T-helper 1 cell (primary cell): ENCODE data around the gene NKIRAS2.

Source experiments
- DNase-seq, 5 donors: peaks; one replicate each; pipeline ENCODE4 v3.0.0-alpha.2; 2012 to 2020

NKIRAS2 gene

DNA sequence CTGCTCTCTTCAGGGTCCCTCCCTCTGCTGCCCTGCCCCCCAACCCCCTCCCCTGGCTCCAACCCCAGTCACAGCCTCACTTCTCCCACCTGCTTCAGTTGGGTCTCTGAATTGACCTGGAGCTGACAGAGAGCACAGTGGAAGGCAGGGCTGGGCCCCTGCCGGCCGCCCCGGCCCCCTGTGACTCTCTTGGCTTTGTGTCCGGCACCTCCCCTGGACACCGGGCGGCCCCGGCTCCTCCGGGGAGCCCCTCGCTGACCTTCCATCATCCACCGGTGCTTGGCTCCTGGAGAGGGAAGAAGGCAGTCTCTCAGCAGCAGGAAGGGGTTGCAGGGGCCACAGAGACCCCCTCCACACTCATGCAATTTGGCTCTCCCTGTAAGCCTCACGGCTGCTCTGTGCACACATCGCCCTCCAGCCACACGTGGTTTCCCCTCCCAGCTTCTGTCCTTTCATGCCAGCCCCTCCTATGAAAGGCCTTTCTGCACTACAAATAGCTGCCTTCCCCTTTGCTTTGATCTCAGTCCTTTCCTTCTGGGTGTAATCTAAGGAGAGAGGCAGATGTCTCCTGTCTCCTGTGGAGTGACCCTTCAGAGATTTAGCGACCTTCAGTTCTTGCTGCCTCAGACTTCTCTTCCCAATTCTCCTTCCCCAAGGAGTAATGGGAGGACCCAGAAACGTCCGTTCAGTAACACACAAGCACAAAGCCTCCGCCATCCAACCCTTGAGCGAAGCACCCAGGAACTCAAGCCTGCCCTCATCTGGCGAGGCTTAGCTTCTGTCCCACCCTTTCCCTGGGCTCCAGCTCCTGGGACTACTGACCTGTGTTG, 8.3 kb downstream of the NKIRAS2 start:
- DNase-seq = no peak

DNA sequence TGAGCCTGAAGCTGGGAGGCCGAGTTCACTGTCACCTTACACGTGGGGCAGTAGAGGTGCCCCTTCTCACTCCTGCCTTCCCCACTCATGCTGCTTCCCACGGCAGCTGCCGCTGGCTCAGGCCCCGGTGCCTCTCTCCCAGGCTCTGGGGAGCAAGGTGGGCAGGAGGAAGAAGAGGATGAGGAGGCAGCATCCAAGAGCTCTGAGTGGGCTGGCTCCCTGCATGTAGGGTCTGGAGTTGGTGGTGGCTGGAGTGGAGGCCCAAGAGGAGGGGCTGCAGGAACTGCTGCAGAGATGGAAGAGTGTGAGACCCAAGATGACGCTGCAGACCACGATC, 8.9 kb downstream of the NKIRAS2 start:
- no peak for DNase-seq

DNA sequence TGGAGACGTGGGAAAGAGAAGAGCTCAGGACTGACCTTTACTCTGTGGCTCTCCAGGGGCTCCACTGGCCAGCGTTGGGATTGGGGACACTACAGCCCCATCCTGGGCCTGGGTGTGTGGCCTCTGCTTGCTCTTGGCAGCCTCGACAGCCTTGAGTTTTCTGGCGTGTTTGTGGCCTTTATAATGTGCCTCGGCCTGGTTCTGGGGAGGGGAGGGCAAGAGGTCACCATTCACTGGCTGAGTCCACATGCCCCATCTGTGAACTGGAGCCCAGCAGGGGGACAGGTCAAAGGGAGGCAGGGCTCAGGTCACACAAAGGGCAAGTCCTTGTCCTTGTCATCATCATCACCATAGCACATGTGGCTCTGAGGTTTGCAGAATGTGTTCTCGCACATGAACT, 11.7 kb downstream of the NKIRAS2 start:
- DNase-seq = no peak

DNA sequence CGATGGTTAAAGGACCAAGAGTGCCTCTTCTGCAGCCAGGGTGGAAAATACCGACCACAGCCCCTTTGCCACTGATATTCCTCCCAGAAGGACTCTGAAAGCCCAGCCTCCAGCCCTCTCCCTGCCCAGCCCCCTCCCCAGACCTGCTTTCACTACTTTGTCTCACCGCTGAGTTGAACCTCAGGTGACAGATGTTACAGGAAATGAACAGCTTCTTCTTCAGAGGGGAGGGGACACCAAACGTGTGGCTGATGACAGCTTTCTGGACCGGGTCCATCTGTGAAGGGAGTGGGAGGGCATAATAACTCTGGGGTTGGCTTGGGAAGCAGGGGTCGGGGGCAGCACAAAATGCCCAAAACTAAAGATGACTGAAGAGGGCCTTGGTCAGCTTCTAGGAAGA, 14.2 kb downstream of the NKIRAS2 start:
- no peak for DNase-seq

DNA sequence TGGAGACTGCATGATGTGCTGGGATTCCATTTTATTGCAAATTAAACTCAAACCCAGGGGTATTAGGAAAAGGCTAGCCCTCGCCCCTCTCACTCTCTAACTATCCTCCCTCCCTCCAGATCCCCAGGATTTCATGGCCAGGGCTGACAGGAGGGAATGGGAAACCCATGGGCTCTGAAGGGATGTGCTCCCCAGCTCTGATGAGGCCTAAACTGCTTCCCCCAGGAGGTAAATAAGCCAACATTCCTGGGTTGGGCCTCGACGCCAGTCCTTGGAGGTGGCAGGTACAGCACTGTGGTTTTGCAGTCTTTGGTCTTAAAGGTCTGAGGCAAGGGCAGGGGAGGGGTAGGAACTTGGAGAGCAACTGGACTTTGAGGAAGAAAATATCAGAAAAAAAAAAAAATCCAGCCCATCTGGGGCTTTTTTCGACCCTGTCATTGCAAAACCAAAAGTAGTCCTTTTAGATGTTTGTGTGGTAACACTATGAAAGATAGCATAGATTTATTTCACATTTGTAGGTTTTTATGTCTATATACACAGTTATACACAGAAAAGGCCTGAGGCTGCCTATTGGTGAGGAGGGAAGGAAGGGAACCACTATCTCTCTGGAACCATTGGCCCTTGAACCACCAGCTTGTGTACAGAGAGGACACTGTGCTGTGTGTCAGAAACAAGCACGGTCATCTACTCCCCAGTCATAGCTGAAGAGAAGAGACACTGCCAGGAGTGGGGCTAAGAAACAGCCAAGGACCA, 18.5 kb downstream of the NKIRAS2 start:
- no peak for DNase-seq

DNA sequence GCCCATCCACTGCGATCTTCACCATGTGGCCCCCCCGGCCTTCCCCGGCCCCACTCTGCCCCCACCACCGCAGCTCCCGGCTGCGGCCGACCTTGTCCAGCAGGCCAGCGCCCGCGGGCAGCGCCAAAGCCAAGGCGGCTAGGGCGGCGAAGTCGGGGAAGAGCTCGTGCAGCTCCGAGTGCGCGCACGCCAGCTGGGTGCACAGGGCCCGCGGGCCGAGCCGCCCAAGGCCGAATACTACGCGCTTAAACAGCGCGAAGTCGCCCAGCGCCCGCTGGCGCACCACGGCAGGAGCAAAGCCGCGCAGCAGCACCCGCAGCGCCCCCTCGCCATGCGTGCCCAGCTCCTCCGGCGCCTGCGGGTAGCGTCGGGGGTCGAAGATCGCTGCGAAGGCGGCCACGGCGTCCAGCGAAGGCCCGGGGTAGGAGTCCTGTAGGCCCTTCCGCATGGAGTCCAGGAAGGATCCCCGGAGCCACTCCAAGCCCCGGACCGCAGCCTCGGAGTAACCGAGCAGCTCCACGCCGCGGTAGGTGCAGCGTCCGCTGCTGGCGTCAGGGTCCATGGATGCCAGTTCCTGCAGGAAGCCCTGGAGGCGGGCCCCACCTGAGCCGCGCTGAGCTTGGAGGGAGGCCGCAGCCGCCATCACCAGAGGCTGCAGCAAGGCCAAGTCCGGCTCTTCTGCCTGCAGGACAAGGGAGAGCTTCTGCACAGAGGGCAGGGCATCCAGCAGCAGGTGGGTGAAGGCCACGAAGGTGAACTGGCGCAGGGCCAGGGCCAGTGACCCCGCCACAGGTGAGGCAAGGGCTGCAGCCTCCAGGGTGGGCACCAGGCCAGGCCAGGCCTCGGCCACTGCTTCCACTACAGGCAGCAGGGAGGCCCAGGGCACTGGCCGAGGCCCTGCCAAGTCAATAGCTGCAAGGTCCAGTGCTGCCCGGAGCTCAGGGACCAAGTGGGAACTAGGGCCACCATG, 20.2 kb downstream of the NKIRAS2 start:
- DNase-seq = no peak

DNA sequence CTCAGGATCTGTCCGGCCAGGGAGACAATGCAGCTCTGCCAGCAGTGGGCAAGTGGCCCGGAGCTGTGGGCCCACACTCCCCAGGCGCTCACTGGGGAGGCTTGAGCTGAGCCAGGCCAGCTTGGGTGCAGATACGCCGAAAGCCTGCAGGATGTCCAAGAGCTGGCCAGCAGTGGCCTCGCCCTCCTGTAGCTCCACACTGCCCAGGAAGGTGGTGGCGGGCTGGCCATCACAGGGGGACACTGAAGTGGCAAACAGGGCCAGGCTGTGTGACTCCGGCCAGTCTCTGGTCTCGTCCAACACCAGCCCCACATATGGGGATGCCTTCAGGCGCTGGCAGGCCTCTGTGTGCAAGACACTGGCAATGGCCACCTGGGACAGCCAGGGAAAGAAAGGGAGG, 20.9 kb downstream of the NKIRAS2 start:
- no peak for DNase-seq

DNA sequence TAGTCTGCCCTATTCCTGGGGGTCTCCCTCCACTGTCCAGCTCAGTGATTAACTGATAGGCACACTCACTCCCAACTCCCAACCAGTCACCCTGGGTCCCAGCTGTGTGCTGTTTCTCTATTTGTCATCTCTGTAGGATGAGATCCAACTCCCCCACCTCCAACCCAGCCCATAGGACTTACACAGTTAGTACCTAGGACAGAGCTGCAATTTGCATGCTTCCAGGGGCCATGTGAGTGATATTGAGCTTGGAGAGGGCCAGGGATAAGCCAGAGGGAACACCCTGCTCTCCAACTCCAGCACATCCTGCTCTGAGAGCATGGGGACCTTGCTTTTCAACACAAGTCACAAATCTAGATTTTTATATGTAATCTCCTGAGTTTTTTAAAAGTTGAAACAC, 21.7 kb downstream of the NKIRAS2 start:
- DNase-seq = no peak

DNA sequence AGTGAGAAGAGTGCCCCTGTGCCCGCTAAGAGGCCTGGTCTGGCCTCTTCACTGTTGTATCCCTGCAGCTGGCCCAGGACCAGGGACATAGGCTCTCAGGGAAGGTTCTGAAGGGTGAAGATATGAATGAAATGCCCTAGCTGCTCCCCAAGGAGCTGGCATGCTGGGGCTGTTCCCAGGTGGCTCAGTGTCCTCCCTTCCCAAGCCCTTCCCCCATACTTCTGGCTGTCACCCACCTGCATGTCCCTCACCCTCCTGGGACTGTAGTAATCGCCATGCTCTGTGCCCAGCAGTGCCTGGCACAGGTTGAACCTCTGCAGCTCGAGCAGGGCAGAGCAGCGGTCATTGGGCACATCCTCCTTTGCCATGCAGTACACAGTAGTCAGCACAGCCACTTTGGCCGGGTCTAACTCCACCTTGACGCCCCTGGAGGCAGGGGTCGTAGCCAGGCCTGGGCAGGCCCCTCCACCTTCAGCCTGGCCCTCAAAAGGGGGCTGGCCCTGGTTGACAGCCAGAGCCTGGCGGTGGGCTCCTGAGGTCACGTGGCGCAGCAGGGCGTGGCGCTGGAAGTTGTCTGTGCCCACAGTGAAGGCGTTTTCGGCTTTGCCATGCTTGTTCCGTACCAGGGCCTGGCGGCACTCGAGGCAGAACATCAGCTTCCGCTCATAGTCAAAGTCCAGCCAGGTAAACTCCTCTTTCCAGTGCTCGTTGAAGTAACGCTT, 22.9 kb downstream of the NKIRAS2 start:
- DNase-seq = no peak

DNA sequence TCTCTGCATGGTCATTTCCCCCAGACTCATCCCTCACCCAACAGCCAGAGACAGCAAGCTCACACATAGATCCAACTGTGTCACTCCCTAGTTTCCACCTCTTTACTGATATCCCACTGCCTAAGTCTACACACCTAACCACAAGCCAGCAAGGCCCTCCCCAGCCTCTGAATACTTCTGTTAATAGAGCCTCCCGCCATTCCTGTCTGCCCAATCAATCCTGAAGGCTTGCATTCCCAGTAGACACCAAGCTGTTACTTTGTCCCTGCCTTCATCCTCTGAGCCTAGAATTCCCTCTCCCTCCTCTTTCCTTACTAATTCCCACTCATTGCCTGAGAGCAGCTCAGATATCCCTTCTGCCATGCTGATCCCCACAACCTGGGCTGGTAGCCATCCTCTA, 25.8 kb downstream of the NKIRAS2 start:
- DNase-seq = no peak

DNA sequence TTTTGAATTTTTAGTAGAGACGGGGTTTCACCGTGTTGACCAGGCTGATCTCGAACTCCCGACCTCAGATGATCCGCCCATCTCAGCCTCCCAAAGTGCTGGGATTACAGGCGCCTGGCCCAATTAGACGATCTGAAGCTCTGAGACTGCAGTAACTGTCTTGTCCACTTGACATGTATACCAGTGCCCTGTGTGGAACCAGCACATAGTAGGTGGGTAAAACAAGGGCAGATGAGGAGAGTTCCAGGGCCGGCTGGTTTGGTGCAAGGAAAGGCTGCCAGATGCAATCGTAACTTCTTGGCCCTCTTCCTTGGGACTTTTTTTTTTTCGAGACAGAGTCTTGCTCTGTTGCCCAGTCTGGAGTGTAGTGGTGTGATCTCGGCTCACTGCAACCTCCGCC, 27.5 kb downstream of the NKIRAS2 start:
- no peak for DNase-seq

DNA sequence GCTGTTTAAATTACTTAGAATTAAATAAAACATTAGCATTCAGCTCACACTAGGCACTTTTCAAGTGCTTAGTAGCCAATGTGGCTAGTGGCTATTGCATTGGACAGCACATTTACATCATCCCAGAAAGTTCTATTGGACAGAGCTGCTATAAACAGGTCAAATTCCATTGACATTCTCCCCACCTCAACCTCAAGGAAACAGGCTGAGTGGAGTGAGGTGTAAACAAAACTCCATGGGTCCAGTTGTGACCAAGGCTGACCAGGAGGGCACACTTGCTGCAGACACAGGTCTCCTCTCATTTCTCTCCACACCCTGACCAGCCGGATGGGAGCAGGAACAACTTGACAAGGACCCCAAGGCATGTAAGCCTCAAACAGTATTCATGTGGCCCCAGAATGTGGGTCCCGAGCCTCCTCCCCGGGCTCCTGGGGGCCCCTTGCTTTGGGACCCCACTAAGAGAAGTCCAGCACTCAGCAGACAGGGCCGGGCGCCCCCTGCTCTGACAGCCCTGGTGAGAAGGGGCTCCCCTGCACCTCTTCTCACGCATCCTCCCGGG, 30.0 kb downstream of the NKIRAS2 start:
- DNase-seq = no peak

DNA sequence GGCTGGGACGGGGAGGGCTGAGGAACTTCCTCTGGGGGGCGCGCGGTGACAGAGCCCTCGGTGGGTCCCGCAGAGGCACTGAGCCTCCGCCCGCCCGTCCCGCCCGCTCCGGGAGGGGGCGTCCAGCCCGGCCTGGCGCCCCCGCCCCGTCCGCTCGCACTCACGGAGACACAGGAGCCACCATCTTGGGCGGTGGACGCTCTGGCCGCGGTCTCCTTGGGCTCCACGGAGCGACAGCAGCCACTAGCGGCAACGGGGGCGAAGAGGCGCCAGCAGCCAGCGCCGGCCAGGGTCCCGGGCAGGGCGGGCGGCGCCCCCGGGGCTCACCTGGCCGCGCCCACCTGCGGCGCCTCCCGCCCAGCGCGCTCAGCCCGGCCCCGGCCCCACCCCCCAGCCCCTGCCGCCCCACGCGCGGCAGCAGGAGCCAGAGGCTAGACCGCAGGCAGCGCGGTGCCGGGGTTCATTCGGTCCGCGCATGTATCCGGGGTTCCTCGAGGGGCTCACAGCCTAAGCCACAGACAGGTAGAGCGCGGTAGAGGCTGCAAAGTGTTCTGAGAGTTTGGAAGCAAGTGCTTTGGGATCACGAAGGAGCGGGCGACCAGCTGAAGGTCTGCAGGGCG, 30.6 kb downstream of the NKIRAS2 start, which contains the start of gene C17orf113:
C17orf113 (minus strand) TSS at position 209 of the 620 bp plus-strand sequence. CDS start 7,225 bp downstream, outside the sequence.
- peak in 4 of 5 donors; percentile 15 to 32 (median 26) for DNase-seq

DNA sequence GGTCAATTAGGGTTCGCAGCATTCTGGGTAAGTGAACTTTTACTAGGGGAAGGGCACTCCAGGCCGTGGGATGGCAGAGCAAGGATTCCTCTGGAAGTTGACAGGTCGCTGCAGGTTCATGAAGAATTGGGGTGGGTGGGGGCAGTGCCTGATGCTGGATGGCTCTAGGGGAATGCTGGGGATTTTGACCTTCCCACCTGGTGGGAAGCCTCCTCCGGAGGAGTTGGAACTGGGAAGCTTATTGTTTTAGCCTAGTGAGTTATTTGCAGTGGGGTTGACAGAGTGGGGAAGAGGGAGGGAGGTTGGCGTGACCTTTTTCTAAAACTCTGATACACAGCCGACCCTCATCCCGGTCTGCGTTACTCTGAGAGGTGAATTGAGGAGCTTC, 31.1 kb downstream of the NKIRAS2 start:
- DNase-seq = no peak

DNA sequence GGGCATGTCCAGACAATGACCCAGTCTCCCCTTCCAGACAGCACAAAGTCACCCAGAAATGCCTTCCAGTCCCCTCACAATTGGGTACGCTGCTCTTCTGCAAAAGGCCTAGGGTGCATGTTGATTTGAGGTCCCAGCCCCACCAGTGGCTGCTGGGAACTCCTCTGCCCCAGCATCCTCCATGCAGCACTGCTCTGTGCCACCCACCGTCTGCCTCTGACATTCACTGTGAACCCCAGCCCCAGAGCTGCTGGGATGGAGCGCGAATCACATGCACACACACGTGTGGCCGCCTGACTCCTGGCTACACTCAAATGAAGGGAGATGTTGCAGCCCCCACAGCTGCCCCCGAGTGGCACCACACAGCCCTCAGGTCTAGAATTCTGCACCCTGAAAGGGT, 31.8 kb downstream of the NKIRAS2 start:
- DNase-seq = no peak

DNA sequence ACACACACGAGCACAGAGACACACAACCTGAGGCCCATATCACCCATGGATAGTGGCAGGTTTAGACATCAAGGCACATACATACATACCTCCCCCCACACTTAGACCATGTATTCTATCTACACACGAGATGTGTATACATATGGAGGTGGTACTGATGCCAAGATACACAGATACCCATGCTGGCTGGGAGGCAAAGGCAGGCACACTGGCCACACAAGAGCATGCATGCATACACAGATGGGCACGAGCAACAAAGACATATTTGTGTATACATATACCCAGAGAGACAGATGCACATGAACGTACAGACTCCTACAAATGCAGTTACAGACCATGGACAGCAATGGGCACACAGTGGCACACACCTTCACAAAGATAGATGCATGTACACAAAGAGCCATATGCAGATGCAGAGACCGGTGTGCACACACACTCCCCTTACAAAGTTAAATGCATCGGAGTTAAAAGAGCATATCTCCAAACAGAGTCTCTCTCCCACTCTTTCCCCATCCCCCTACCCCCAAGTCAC, 32.5 kb downstream of the NKIRAS2 start:
- DNase-seq = no peak

DNA sequence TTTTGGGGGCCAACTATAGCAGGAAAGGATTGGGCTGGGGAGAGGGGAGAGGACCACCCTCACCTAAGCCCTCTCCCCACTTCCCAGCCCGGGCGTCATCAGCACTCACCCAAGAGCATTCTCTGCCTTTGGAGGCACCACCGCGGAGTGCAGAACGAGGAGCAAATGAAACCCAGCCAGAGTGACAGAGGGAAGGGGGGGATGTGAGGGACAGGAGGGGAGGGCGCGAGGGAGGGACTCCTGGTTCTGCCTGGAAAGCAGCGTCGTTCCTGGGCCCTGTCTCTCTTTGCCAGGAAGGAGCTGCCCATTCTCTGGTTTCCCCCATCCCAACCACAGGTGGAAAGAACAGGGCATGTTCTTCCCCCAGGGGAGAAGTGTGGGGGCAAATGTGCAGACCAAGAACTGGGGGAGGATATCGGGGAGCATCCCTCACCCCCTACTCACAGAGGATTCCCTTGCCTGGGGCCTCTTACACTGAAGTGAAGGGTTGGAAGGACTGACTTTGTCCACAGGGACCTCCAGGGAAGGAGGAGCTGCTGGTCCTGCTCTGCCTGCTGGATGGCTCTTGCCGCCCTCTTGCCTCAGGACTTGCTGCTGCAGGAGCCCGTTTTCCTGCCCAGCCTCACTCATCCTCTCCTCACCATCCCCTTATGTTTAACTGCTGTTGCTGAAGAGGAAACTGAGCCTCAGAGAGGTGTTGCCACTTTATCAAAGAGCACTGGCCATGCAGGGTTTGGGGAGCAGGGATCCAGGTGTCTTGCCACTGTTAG, 34.0 kb downstream of the NKIRAS2 start:
- no peak for DNase-seq

DNA sequence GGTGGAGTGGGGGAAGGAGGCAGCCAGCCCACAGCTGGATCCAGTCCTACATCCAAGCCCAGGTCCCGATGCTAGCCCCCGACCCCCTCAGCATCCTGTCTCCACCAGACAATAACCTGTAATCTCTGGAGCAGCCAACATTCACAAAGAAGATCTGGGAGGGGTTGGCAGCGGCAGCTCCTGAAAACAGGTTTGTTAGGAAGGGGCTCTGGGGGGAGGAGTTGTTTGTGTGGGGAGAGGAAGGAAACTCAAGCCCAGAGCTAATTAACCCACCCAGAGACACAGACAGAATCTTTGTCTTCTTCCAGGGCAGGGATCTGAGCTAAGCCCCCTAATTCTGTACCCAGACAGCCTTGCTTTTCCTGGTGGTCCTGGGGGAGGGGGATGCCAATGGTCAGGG, 35.1 kb downstream of the NKIRAS2 start:
- no peak for DNase-seq

DNA sequence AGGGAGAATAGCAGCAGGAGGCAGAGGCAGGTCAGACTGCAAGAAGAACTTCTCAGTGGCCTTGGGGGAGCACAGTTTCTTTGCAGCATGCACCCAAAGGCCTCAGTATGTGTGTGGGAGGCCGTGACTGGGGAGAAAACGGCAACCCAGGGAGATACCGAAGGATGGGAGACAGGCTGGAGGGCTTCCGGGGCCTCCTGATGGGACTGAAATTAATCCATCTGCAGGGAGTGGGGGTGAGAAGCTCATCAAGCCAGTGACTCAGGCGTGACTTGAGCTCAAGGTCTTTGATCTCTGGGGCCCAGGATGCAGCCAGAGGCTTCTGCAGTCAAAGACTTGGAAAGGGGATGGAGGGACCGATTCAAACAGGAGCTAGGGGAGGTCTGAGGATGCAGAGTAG, 35.6 kb downstream of the NKIRAS2 start:
- DNase-seq = no peak

DNA sequence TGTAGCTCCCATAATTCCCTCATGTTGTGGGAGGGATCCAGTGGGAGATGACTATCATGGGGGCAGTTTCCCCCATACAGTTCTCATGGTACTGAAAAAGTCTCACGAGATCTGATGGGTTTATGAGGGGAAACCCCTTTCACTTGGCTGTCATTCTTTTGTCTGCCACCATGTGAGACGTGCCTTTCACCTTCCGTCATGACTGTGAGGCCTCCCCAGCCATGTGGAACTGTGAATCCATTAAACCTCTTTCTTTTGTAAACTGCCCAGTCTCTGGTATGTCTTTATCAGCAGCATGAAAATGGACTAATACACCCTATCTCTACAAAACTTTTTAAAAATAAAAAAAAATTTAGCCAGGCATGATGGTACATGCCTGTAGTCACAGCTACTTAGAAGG, 36.7 kb downstream of the NKIRAS2 start:
- no peak for DNase-seq

DNA sequence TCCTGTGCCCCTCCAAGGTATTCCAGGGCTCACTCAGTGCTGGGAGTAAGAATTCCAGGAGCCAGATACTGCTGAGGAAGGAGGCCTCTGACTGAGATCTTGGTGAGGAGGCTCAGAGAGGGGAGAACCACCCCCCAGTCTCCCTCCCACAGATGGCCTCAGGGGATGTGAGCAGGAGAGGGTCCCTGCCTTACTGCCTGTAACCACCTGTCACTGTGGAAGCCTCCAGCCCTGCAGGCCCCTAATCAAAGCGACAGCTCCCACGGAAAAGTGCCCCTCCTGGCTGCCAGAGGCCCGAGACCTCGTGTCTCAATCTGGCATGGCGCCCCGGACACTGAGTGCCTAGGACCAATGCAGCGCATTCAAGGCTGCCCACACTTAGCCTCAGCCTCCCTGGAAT, 38.2 kb downstream of the NKIRAS2 start:
- no peak for DNase-seq
